GM21723 (cell line): ENCODE results near the gene ARRDC5.
A peak's percentile ranks its signal among the peaks of the same experiment; 100 is the strongest.
"Not testable (repeated sequence)": the region's sequence is repeated elsewhere in the genome, so short reads cannot be mapped to it uniquely, and the experiment has no call there.

Experiments
- ATAC-seq: cut with Tn5 transposase; IDR thresholded peaks from one replicate; pipeline ENCODE4 v1.9.1; 2021; ENCODE audit warnings: mild to moderate bottlenecking, moderate library complexity; ENCODE audit not compliant: unreplicated experiment

Gene ARRDC5

GRCh38 chr19:4871711-4872110, 31.0 kb downstream of the ARRDC5 start:
- no peak for ATAC-seq

- ATAC-seq = no peak
Measured at GRCh38 chr19:4870025-4870700, 32.5 kb downstream of the ARRDC5 start.

GRCh38 chr19:4868286-4868834, 34.3 kb downstream of the ARRDC5 start:
- ATAC-seq = no peak

- ATAC-seq = peak; percentile 60
Measured at GRCh38 chr19:4867534-4868285, 35.0 kb downstream of the ARRDC5 start, which contains the start of gene PLIN3. PLIN3 (minus strand) TSS chr19:4867667; CDS start chr19:4861394, 6,273 bp downstream.

- no peak for ATAC-seq
Measured at GRCh38 chr19:4866595-4867424, 35.9 kb downstream of the ARRDC5 start.

- ATAC-seq = no peak
Measured at GRCh38 chr19:4861147-4861546, 41.5 kb downstream of the ARRDC5 start.

- ATAC-seq = no peak
Measured at GRCh38 chr19:4859697-4860096, 43.0 kb downstream of the ARRDC5 start.

GRCh38 chr19:4856468-4856867, 46.2 kb downstream of the ARRDC5 start:
- ATAC-seq = not testable (repeated sequence)

- not testable (repeated sequence) for ATAC-seq
Measured at GRCh38 chr19:4853506-4853905, 49.2 kb downstream of the ARRDC5 start.

GRCh38 chr19:4852484-4852883, 50.2 kb downstream of the ARRDC5 start:
- ATAC-seq = no peak

- no peak for ATAC-seq
Measured at GRCh38 chr19:4851551-4852290, 51.0 kb downstream of the ARRDC5 start.

- ATAC-seq = no peak
Measured at GRCh38 chr19:4849019-4849418, 53.7 kb downstream of the ARRDC5 start.

GRCh38 chr19:4847190-4847973, 55.3 kb downstream of the ARRDC5 start:
- ATAC-seq = no peak

- not testable (repeated sequence) for ATAC-seq
Measured at GRCh38 chr19:4845975-4846374, 56.7 kb downstream of the ARRDC5 start.

- ATAC-seq = no peak
Measured at GRCh38 chr19:4844348-4845179, 58.1 kb downstream of the ARRDC5 start.

- no peak for ATAC-seq
Measured at GRCh38 chr19:4843647-4843965, 59.1 kb downstream of the ARRDC5 start.
